Left colon (tissue), 2 donors: Measurements from ENCODE around the gene SAMD14. TPM values are rescaled to one million over a fixed set of nuclear protein-coding genes. Genes with fewer than 3 reads are reported as not detected.

Experiments
- ATAC-seq: fragments of 200-7000 bp; cut with Tn5 transposase; one replicate; pipeline ENCODE4 v1.9.1; 2020; ENCODE audit warnings: mild to moderate bottlenecking, moderate library complexity
- DNase-seq, 2 donors: peaks; one replicate each; pipeline ENCODE4 v3.0.0-alpha.2; 2020
- intact Hi-C, 2 donors: fragments of 100-400 bp; cut with DNase I in 1 of 2; cut with micrococcal nuclease in 1 of 2; formaldehyde crosslinking; loops; one replicate each; pipeline versions ENCODE4 v1.11.2 to v1.14.0; 2022; cut with DNase I, micrococcal nuclease
- total RNA-seq, 2 donors: library from RNA; stranded (reverse); fragmentation: NEBNext Ultra II Directional; extraction: Animal tissue kit (Norgen Biotek cat#: 25700); gene quantifications; one replicate each; pipeline ENCODE4 v1.2.1, GENCODE V29; 2021
- donor health status: DM: no; HTN: no; CAD: no.
- donor health status: DM: yes; HTN: yes; CAD: no.

The SAMD14 gene
- total RNA-seq, 2 donors from 2014 or later = 0.70 to 0.92 TPM

DNA sequence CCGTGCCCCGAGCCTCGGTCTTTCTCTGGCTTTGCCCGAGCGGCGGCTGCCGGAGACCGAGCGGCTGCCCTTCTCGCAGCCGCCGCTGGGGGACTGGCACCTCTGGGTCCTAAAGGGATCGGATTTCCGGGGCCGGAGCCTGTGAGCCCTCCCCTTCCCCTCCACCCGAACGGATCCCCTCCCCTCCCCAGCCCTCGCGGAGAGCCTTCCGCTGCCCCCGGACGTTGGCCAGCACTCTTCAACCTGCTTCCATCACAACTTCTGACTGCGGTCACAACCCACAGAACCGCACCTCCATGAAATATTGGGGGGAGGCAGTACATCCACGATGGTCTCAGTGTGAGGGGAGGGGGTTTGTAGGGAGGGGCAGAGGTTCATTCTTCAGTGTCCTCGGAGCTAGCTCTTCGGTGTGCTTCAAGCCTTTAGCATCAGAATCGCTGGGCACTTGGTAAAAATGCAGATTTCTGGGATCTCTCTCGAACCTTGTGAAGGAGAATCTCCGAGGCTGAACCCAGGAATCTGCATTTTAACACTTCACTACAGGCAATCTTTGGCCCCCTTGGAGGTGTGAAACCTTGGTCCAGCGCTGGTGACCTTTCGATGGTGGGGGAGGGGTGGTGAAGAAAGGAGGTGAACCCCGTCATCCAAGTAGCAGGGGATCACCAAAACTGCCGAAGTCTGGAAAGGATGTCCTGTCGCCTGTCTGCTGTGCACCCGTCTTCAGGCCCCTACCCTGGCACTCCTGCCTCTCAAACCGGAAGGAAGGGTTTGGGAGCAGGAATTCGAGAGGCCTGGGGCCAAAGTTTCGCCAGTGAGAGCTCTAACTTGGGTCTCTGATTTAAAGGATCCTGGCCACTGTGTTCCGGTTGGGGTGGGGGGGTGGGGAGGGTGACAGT, 21.3 kb upstream of the SAMD14 start:
- DNase-seq (peak; percentile 92 to 94), ATAC-seq (peak; percentile 70)
- intact Hi-C loops = no loop called here

DNA sequence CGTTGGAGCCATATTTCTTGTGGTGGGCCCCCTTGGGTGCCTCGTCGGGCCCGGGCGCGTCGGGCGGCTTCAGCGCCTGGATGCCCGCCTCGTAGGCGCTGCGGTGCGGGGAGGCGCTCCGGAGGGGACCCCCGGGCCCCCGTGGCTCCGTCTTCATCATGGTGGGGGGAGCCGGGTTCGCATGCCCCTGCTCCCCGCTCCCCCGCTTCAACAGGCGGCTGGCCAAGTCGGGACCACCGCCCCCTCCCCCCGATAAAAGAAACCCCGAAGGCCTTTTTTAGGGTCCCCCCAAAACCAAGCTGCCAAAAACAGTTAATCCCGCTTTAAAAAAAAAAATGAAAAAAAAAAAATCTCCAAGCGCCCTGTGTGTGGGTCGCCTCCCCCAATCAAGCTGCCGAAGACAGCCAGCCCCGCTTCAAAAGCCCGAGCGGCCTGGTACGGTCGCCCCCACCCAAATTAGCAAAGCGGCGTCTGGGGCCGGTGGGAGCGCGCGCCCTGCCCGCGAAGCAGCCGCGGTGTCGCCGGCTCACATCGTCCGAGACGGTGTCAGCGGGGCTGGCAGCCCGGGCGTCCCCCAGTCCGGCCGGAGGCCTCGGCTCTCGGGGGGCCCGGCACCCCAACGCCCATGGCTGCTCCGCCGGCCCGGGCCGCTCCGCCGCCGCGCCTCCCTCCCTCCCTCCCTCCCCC, 20.5 kb upstream of the SAMD14 start, which contains the start of gene PPP1R9B:
Gene PPP1R9B, minus strand, starts transcription at position 324 of the 687 bp plus-strand sequence. Its CDS starts 164 bp downstream, at position 160.
- intact Hi-C loops = no loop called here
- DNase-seq (peak in 1 of 2 donors; percentile 31), ATAC-seq (peak; percentile 8)

GRCh38 chr17:50149417-50150353, 19.7 kb upstream of the SAMD14 start:
- peak in 1 of 2 donors; percentile 77 for DNase-seq
- peak; percentile 51 for ATAC-seq
- intact Hi-C loops = no loop called here

DNA sequence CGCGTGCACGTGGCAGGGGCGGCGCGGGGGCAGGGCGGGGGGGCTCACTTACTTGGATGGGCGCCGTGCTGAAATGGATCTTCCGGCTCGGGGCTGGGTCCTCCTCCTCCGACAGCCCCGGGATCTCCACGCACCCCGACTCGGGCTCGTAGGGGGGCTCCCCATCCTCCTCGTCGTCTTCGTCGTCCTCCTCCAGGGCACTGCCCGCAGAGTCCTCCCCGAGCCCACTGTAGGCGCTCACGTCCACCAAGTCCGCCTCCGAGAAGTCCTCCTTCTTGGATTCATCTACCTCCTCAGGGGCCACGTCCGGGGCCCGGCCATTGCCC, 19.1 kb upstream of the SAMD14 start:
- ATAC-seq = no peak
- intact Hi-C loops = no loop called here
- no peak for DNase-seq

DNA sequence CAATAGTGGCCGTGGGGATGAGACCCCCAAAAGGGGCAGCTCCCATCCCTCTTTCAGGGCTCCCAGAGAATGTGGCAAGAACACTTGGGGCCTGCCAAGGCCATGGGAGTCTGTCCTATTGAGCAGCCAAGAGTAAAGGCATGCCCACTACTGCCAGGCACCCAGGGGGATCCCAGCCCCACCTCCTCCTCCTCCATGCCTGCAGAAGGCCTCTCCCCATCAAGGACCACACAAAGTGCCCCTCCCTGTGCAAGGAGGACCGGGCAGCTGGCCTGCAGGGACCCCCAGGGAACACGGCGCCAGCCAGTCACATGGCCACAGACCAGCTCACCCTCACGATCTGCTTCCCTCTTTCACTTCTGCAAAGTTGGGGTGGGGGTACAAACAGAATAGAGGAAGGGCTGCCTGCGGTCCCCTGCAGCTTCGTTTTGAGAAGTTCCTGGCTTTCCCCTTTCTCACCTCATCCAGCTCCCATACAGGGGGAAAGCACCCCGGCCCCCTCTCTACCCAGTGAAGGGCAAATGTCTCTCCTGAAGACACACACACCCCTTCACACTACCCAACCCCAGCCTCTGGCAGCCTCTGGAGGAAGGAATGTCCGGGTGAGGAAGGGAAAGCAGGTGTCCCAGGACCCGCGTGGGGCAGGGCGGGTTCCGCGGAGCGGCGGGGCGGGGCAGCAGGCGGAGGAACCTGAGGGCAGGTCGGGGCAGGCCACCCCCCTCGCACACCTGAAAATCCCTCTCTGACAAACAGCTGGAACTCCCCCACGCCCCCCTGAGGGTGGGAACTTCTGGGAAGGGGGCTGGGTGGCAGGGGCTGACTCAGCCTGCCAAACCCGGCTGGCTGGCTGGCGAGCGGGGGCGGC, 18.5 kb upstream of the SAMD14 start:
- DNase-seq (peak; percentile 76 to 80), ATAC-seq (peak; percentile 45)
- intact Hi-C loops = no loop called here

DNA sequence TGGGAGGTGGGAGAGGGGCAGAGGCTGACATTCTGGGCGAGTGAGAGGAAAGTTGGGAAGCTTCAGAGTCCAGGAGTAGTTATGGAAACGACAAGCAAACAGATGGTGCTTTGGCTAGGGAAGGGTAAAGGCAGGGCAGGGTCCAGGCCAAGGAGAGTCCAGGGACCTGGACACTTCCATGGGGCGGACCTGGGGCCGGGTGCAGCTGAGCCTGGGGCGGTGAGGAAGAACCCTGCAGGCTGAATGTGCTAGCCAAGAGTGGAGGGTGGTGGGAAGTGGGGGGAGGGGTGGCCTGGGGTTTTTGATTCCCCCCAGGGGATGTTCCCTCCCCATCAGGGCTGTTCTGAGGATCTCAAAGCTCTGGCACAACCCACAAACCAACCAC, 17.9 kb upstream of the SAMD14 start:
- ATAC-seq (peak; percentile 14), DNase-seq (peak in 1 of 2 donors; percentile 46)
- intact Hi-C loops = no loop called here

- ATAC-seq (no peak), DNase-seq (no peak)
- intact Hi-C loops = no loop called here
These were observed 17.1 kb upstream of the SAMD14 start for GRCh38 chr17:50146927-50147665.

GRCh38 chr17:50146230-50146926, 16.4 kb upstream of the SAMD14 start:
- intact Hi-C loops = no loop called here
- DNase-seq = peak in 1 of 2 donors; percentile 24
- no peak for ATAC-seq

DNA sequence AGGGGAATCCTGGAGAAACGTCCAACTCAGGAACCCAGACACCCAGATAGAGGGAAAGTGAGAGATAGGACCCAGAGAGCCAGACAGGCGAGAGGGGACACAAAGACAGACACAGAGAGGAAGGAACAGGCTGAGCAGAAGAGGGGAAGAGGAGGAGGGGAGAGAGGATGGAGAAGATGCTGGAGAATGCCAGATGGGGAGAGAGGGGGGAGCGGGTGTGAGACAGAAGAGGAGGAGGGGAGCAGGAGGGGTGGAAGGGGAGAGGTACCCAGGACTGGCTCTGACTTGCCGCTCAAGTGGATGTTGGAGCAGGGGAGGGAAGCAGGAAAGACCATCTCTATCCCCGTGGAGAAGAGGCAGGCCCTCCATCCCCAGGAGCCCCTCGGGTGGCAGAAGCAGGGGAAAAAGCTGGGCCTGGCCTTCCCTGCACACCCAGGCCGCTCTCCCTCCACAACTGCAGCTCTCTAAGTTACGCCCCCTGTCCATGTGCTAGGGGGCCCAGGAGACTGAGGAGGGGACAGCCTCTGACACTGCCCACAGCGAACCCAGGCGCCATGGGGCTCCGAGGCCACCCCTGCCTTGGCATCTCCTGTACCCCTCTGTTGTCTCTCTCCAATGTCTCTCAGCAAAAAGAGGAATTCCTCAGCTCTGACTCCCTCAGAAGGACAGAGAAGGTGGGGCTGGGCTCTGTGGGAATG, 15.7 kb upstream of the SAMD14 start:
- no peak for ATAC-seq
- intact Hi-C loops = no loop called here
- DNase-seq = no peak

DNA sequence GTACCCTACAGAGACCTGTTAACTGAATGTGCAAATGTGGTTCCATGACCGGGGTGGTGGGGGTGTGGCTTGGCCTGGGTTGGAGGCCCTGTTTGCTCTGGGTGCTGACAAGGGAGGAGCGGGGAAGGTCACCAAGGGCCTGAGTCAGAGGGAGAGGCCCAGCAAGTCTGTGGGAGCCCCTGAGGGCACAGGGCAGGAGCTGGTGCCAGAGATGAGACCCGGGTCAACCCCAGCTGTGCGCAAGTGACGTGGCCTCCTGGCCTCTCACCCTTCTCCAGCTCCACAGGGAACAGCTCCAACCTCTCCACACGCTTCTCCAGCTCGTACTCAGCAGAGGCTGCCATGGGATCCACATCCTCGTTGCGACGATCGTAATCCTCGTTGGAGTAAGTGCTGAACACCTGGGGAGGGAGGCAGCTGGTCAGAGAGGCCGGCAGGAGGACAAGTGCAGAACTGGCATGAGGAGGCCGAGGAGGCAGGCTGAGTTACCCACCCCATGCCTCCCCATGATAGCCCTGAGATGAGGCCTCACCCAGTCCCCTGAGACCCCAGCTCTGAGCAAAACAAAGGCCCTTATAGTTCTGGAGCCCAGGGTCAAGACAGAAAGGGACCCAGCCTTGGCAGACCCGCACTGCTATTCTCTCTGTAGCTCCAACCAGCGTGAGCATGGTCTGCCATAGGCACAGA, 15.0 kb upstream of the SAMD14 start:
- intact Hi-C loops = no loop called here
- no peak for ATAC-seq
- DNase-seq = no peak

DNA sequence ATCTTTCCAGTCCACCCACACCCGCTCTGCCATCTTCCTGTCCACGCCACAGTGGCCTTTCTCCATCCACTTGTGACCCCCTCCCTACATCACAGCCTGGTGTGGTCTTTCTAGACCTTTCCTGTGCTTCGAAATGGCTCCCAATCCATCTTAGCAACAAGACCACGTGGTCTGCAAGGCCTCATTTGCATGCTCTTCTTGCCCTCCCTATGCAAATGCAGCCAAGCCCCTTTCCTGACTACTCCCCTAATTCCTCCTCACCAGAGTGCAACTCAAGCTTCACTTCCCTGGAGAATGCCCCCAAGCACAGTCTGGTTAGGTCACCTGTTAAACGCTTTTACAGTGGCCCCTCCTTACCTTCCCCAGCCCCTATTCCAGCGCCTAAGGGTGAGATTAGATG, 14.4 kb upstream of the SAMD14 start:
- intact Hi-C loops = no loop called here
- no peak for ATAC-seq
- DNase-seq = no peak

- DNase-seq (no peak), ATAC-seq (no peak)
- intact Hi-C loops = no loop called here
These were observed 13.7 kb upstream of the SAMD14 start for GRCh38 chr17:50143461-50144176.

DNA sequence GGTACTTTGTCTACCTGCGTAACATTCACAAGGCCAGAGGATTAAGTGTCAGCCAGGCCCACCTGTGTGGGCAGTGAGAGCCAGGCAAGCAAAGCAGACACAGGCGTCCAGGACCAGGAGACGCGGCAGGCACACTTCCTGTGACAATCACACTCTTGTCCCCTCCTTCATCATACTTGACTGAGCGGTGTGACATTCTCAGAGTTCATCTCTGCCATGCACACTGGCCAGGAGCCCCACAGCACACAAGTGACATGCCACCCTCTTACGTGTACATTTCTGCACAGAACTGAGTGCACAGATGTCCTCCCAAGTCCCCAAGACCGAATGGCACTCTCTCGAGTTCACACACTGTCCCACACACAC, 11.8 kb upstream of the SAMD14 start:
- intact Hi-C loops = no loop called here

GRCh38 chr17:50141026-50141744, 11.2 kb upstream of the SAMD14 start:
- ATAC-seq (no peak), DNase-seq (no peak)
- intact Hi-C loops = no loop called here

More for the DNA sequence above, 11.8 kb upstream of the SAMD14 start:
- DNase-seq = no peak
- no peak for ATAC-seq
